GM21825 (cell line): Measurements from ENCODE around the gene FBXW4.

Source experiments
- ATAC-seq: cut with Tn5 transposase; IDR thresholded peaks from one replicate; pipeline ENCODE4 v1.9.1; 2021; ENCODE audit warnings: mild to moderate bottlenecking, moderate library complexity; ENCODE audit not compliant: unreplicated experiment

FBXW4 gene

GRCh38 chr10:101696632-101697031 lies 1.7 kb upstream of the FBXW4 start:
- no peak for ATAC-seq

- ATAC-seq = no peak
These were observed 477 bp upstream of the FBXW4 start for GRCh38 chr10:101695404-101695890.

GRCh38 chr10:101693978-101694673 lies 844 bp downstream of the FBXW4 start:
- peak; percentile 74 for ATAC-seq

- peak; percentile 16 for ATAC-seq
These were observed 1.4 kb downstream of the FBXW4 start for GRCh38 chr10:101693651-101693977.

GRCh38 chr10:101691081-101691480 lies 3.9 kb downstream of the FBXW4 start:
- ATAC-seq = no peak

- no peak for ATAC-seq
These were observed 4.5 kb downstream of the FBXW4 start for GRCh38 chr10:101690461-101690860.

- no peak for ATAC-seq
These were observed 7.8 kb downstream of the FBXW4 start for GRCh38 chr10:101687071-101687658.

GRCh38 chr10:101686133-101686925 lies 8.6 kb downstream of the FBXW4 start:
- ATAC-seq = no peak

- no peak for ATAC-seq
These were observed 10.2 kb downstream of the FBXW4 start for GRCh38 chr10:101684782-101685181.

GRCh38 chr10:101683276-101683675 lies 11.7 kb downstream of the FBXW4 start:
- no peak for ATAC-seq

- ATAC-seq = no peak
These were observed 12.7 kb downstream of the FBXW4 start for GRCh38 chr10:101682172-101682825.

- ATAC-seq = no peak
These were observed 18.4 kb downstream of the FBXW4 start for GRCh38 chr10:101676565-101676964.

GRCh38 chr10:101675115-101675514 lies 19.9 kb downstream of the FBXW4 start:
- ATAC-seq = no peak

GRCh38 chr10:101672536-101672935 lies 22.4 kb downstream of the FBXW4 start:
- ATAC-seq = no peak

- peak; percentile 60 for ATAC-seq
These were observed 23.5 kb downstream of the FBXW4 start for GRCh38 chr10:101671453-101671852.

GRCh38 chr10:101670635-101671034 lies 24.3 kb downstream of the FBXW4 start:
- peak; percentile 62 for ATAC-seq

- no peak for ATAC-seq
These were observed 25.8 kb downstream of the FBXW4 start for GRCh38 chr10:101669181-101669580.

- ATAC-seq = no peak
These were observed 26.4 kb downstream of the FBXW4 start for GRCh38 chr10:101668566-101668965.

GRCh38 chr10:101666083-101666482 lies 28.9 kb downstream of the FBXW4 start:
- ATAC-seq = no peak

- no peak for ATAC-seq
These were observed 31.9 kb downstream of the FBXW4 start for GRCh38 chr10:101663097-101663496.

- ATAC-seq = no peak
These were observed 34.7 kb downstream of the FBXW4 start for GRCh38 chr10:101660256-101660655.
